Measurements from ENCODE around the gene GATAD2A. TPM values are rescaled to one million over a fixed set of nuclear protein-coding genes. Genes with fewer than 3 reads are reported as not detected.
A peak's percentile ranks its signal among the peaks of the same experiment; 100 is the strongest.

The GATAD2A gene
- total and polyA plus RNA-seq, 10 of the 15 experiments (the other 5 are each of a cell fraction or from before 2014, with no cell fraction given) = 2.6 to 173 (median 32.0) TPM

GRCh38 chr19:19366434-19367396 lies 38.8 kb upstream of the GATAD2A start (continued):
- TF ChIP-seq NRF1 (conservative IDR thresholded peaks at IDR 0.05; ENCODE audit: low read depth, low read length) = no peak
- TF ChIP-seq PAX5 (IDR thresholded peaks at IDR 0.05; ENCODE audit: borderline replicate concordance, low read depth, low read length) = no peak
- TF ChIP-seq, protein P1, sequence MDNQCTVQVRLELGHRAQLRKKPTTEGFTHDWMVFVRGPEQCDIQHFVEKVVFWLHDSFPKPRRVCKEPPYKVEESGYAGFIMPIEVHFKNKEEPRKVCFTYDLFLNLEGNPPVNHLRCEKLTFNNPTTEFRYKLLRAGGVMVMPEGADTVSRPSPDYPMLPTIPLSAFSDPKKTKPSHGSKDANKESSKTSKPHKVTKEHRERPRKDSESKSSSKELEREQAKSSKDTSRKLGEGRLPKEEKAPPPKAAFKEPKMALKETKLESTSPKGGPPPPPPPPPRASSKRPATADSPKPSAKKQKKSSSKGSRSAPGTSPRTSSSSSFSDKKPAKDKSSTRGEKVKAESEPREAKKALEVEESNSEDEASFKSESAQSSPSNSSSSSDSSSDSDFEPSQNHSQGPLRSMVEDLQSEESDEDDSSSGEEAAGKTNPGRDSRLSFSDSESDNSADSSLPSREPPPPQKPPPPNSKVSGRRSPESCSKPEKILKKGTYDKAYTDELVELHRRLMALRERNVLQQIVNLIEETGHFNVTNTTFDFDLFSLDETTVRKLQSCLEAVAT (IDR thresholded peaks at IDR 0.05) = peak; percentile 44; the same call in 1 of the 2 replicates
- TF ChIP-seq NBN (IDR thresholded peaks at IDR 0.05) = peak; percentile 83; the same call in 1 of the 2 replicates
- TF ChIP-seq WRNIP1 (IDR thresholded peaks at IDR 0.05; ENCODE audit: borderline replicate concordance, low read depth, low read length) = no peak
- TF ChIP-seq POLR2A (IDR thresholded peaks at IDR 0.05; ENCODE audit: low read depth, low read length) = no peak
- peak; percentile 41 for TF ChIP-seq RELA (IDR thresholded peaks at IDR 0.05; ENCODE audit: borderline replicate concordance, partially characterized antibody)
- no peak for TF ChIP-seq MAX (IDR thresholded peaks at IDR 0.05; ENCODE audit: low read depth, low read length)
- peak; percentile 72 for TF ChIP-seq GABPA (IDR thresholded peaks at IDR 0.05; ENCODE audit: low read depth)
- TF ChIP-seq POU2F2 (IDR thresholded peaks at IDR 0.05; ENCODE audit: borderline replicate concordance, low read depth, low read length) = no peak
- TF ChIP-seq SREBF2 (IDR thresholded peaks at IDR 0.05; ENCODE audit: low read length) = no peak
- TF ChIP-seq HSF1 (IDR thresholded peaks at IDR 0.05; ENCODE audit: low read depth, low read length) = no peak
- peak; percentile 49; the same call in 1 of the 2 replicates for TF ChIP-seq IKZF1 (conservative IDR thresholded peaks at IDR 0.05)
- TF ChIP-seq CBX3 (IDR thresholded peaks at IDR 0.05; ENCODE audit: borderline replicate concordance, low read depth) = no peak
- TF ChIP-seq BRCA1 (IDR thresholded peaks at IDR 0.05; ENCODE audit: low read depth, low read length) = no peak
- TF ChIP-seq RAD21 (IDR thresholded peaks at IDR 0.05; ENCODE audit: insufficient read depth, low read depth, low read length) = peak; percentile 85
- no peak for TF ChIP-seq CHD2 (IDR thresholded peaks at IDR 0.05; ENCODE audit: borderline replicate concordance, low read depth, low read length)
- TF ChIP-seq ZNF384 (IDR thresholded peaks at IDR 0.05; ENCODE audit: borderline replicate concordance, low read depth, low read length) = no peak
- TF ChIP-seq, protein P2, sequence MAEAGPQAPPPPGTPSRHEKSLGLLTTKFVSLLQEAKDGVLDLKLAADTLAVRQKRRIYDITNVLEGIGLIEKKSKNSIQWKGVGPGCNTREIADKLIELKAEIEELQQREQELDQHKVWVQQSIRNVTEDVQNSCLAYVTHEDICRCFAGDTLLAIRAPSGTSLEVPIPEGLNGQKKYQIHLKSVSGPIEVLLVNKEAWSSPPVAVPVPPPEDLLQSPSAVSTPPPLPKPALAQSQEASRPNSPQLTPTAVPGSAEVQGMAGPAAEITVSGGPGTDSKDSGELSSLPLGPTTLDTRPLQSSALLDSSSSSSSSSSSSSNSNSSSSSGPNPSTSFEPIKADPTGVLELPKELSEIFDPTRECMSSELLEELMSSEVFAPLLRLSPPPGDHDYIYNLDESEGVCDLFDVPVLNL (IDR thresholded peaks at IDR 0.05; ENCODE audit: low read depth, low read length) = no peak
- TF ChIP-seq PAX8 (IDR thresholded peaks at IDR 0.05) = no peak
- no peak for TF ChIP-seq POLR2AphosphoS5 (IDR thresholded peaks at IDR 0.05; ENCODE audit: low read length)
- TF ChIP-seq ATF2 (IDR thresholded peaks at IDR 0.05; ENCODE audit: low read length) = no peak
- TF ChIP-seq GATAD2B (conservative IDR thresholded peaks at IDR 0.05; ENCODE audit: low read depth) = 0 out of 2 replicates have a peak, but pooled peaks have one; percentile 59
- TF ChIP-seq ZNF24 (IDR thresholded peaks at IDR 0.05) = no peak
- peak; percentile 95 for TF ChIP-seq SMC3 (IDR thresholded peaks at IDR 0.05; ENCODE audit: borderline replicate concordance, low read length)
- TF ChIP-seq TBL1XR1 (IDR thresholded peaks at IDR 0.05; ENCODE audit: low read depth, low read length) = no peak
- no peak for TF ChIP-seq RCOR1 (conservative IDR thresholded peaks at IDR 0.05; ENCODE audit: low read depth, low read length)

Data from GM12878 (cell line).